ENCODE measurements around the gene ATG4A.
A peak's percentile ranks its signal among the peaks of the same experiment; 100 is the strongest.

ATG4A gene

GRCh38 chrX:108091264-108091877 is at the start of gene ATG4A, which contains the start of gene PSMD10:
ATG4A (plus strand) TSS chrX:108091778; CDS start chrX:108091827, 49 bp downstream.
PSMD10 (minus strand) TSS chrX:108091542; CDS start chrX:108091520, 22 bp downstream.
- DNase-seq, result peak; percentile 83

- no peak for DNase-seq
Measured at GRCh38 chrX:108044554-108045256, 46.9 kb upstream of the ATG4A start, which contains the start of gene VSIG1. VSIG1 (plus strand) TSS chrX:108045065; CDS start chrX:108045131, 66 bp downstream.

- DNase-seq, result no peak
Measured at GRCh38 chrX:108049649-108050048, 41.9 kb upstream of the ATG4A start.

- no peak for DNase-seq
Measured at GRCh38 chrX:108053218-108053617, 38.4 kb upstream of the ATG4A start.

GRCh38 chrX:108055546-108055945 is 36.0 kb upstream of the ATG4A start:
- DNase-seq, result no peak

- no peak for DNase-seq
Measured at GRCh38 chrX:108059801-108060200, 31.8 kb upstream of the ATG4A start.

GRCh38 chrX:108064001-108064400 is 27.6 kb upstream of the ATG4A start:
- DNase-seq, result no peak

GRCh38 chrX:108064613-108065012 is 27.0 kb upstream of the ATG4A start:
- no peak for DNase-seq

GRCh38 chrX:108068121-108068520 is 23.5 kb upstream of the ATG4A start:
- no peak for DNase-seq

- DNase-seq, result no peak
Measured at GRCh38 chrX:108070891-108071290, 20.7 kb upstream of the ATG4A start.

GRCh38 chrX:108071578-108071977 is 20.0 kb upstream of the ATG4A start:
- no peak for DNase-seq

GRCh38 chrX:108072746-108073145 is 18.8 kb upstream of the ATG4A start:
- no peak for DNase-seq

GRCh38 chrX:108081110-108081509 is 10.5 kb upstream of the ATG4A start:
- no peak for DNase-seq

- no peak for DNase-seq
Measured at GRCh38 chrX:108087792-108088191, 3.8 kb upstream of the ATG4A start.

GRCh38 chrX:108088511-108088910 is 3.1 kb upstream of the ATG4A start:
- no peak for DNase-seq

GRCh38 chrX:108090491-108091263 is 901 bp upstream of the ATG4A start:
- no peak for DNase-seq

GRCh38 chrX:108091878-108092291 is 307 bp downstream of the ATG4A start:
- no peak for DNase-seq

- DNase-seq, result no peak
Measured at GRCh38 chrX:108097380-108097779, 5.8 kb downstream of the ATG4A start.

GRCh38 chrX:108105473-108105872 is 13.9 kb downstream of the ATG4A start:
- no peak for DNase-seq

- no peak for DNase-seq
Measured at GRCh38 chrX:108114541-108114940, 23.0 kb downstream of the ATG4A start.

- DNase-seq, result no peak
Measured at GRCh38 chrX:108117988-108118387, 26.4 kb downstream of the ATG4A start.

- no peak for DNase-seq
Measured at GRCh38 chrX:108121291-108121690, 29.7 kb downstream of the ATG4A start.

- no peak for DNase-seq
Measured at GRCh38 chrX:108122748-108123147, 31.2 kb downstream of the ATG4A start.

Data from activated T-cell treated with anti-CD3 and anti-CD28 coated beads, Interleukin-2, amount 50 U/mL, for 1 hour (primary cell).